ENCODE results near the gene HGF.

DNA sequence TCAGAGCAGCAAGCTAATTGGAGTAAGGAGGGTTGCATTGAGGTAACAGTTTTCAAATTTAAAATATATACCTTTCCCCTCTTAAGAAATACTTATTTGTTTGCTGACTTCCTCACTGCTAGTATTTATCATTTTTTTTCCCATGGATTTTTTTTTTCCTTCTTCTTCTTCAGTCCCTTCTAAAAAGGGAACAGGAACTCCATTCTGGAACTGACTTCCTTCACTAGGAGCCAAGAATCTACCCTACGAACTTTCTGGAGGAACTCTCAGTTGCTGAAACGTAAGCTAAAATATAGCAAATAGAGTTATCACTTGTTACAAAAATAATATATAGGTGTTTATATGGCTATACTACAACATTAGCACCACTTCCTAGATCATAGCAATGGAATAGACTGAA is 95.4 kb downstream of the HGF start:
- TF ChIP-seq, protein P1, sequence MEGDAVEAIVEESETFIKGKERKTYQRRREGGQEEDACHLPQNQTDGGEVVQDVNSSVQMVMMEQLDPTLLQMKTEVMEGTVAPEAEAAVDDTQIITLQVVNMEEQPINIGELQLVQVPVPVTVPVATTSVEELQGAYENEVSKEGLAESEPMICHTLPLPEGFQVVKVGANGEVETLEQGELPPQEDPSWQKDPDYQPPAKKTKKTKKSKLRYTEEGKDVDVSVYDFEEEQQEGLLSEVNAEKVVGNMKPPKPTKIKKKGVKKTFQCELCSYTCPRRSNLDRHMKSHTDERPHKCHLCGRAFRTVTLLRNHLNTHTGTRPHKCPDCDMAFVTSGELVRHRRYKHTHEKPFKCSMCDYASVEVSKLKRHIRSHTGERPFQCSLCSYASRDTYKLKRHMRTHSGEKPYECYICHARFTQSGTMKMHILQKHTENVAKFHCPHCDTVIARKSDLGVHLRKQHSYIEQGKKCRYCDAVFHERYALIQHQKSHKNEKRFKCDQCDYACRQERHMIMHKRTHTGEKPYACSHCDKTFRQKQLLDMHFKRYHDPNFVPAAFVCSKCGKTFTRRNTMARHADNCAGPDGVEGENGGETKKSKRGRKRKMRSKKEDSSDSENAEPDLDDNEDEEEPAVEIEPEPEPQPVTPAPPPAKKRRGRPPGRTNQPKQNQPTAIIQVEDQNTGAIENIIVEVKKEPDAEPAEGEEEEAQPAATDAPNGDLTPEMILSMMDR (IDR thresholded peaks at IDR 0.05), result no peak
- no peak for TF ChIP-seq CHD2 (IDR thresholded peaks at IDR 0.05; ENCODE audit: low read length, partially characterized antibody)
- TF ChIP-seq GABPA (IDR thresholded peaks at IDR 0.05; ENCODE audit: low read depth), result no peak
- TF ChIP-seq EP300 (IDR thresholded peaks at IDR 0.05; ENCODE audit: borderline replicate concordance in 1 of 2, low read depth in 1 of 2, low read length in 1 of 2), result no peak
- no peak for TF ChIP-seq YY1 (IDR thresholded peaks at IDR 0.05; ENCODE audit: low read depth)

Data from SK-N-SH (cell line).